GM19025 (cell line): Measurements from ENCODE around the gene APOL1.

ENCODE experiments used
- ATAC-seq: cut with Tn5 transposase; IDR thresholded peaks from one replicate; pipeline ENCODE4 v1.9.1; 2021; ENCODE audit warnings: mild to moderate bottlenecking, low read depth, moderate library complexity; ENCODE audit not compliant: unreplicated experiment

Gene APOL1

DNA sequence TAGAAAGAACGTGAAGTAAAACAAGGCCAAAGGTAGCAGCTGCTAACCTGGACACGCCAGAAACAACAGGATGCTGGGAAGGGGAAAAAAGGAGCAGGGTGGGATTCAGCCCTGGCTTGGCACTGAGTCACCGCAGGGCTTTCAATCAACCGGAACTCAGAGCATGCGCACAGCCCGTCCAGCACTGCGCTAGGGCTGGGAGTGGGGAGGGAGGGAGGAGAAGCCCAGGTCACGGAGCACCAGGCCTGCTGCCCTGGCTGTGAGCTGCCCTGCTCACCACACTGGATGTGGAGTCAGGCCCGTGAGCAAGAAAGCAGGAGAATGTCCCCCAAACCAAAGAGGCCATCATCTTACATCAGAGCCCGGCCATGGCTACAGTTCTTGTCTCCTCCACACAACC, 51.5 kb downstream of the APOL1 start:
- no peak for ATAC-seq

DNA sequence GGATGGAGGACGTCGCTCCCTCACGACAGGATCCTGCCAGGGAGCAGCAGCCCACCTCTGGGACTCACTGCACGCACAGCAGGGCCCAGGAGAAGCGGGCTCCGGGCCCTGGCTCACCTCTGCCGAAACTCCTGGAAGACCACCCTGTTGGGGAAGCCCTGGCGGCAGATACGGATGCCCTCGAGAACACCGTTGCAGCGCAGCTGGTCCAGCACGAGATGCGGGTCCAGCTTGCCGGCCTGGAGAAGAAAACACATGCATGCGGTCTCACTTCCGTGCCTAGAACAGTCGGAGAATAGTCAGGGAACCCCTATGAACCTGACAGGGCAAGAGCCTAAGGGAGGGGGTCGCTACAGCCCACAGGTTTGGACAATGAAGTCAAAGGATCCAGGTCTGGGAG, 52.9 kb downstream of the APOL1 start:
- no peak for ATAC-seq

DNA sequence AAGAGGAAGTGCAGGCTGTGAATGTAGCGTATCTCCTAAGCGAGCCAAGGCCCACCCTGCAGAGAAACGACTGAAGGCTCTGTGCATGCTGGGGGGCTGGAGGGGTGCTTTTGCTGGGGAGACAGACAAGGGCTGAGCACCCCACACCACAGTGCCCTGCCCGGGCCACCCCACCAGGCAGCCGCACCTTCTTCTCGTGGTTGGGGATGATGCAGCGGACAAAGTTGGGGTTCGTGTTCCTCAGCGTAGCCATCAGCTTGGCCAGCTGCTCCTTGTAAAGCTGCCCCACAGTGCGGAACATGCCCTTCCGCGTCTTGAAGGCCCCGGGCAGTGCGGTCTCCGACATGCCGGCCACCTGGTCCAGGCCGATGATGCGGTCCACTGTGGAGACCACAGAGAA, 53.3 kb downstream of the APOL1 start:
- ATAC-seq = no peak

DNA sequence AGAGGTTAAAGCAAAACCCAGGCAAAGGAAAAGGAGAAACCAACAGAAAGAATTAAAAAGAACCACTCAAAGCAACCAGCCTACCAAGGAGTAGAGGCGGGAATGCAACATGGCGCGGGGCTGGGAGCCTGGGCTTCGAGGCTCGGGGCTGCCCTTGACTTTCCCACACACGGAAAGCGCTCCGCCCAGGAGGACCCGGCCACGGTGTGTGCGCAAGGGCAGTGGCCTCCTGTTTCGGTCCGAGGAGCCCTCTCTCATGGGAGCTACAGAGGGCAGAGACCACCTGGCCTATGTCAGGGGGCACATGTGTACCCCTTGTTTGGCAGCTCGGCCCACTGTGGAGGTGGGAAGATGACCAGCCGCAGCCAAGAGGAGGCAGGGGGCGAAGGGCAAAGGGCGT, 55.9 kb downstream of the APOL1 start:
- no peak for ATAC-seq

DNA sequence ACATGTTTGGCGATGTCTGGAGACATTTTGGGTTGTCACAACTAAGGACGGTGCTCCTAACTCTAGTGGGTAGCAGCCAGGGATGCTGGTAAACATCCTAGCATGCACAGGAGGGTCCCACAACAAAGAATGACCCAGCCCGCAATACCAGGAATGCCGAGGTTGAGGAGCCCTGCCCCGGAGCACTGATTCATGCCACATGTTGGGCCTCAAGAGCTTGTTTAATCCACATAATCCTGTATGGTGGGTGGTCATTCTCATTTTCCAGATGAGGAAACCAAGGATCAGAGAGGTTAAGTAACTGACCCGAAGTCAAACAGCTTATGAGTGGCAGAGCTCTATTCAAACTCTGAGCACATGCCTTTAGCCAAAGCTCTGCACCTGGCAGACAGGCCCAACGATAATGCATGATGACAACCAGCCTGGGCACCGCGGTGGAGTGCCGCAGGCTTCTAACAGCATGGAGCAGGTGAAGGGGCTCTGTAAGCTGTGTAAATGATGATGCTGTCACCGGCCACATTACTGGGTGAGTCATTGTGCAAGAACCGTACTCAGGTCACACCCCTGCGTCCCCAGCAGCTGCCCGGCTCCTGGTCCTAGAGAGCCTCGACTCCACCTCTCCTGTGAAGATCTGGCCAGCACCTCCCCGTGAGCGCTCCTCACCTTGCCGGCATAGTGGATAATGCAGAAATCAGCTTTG, 58.6 kb downstream of the APOL1 start:
- no peak for ATAC-seq

DNA sequence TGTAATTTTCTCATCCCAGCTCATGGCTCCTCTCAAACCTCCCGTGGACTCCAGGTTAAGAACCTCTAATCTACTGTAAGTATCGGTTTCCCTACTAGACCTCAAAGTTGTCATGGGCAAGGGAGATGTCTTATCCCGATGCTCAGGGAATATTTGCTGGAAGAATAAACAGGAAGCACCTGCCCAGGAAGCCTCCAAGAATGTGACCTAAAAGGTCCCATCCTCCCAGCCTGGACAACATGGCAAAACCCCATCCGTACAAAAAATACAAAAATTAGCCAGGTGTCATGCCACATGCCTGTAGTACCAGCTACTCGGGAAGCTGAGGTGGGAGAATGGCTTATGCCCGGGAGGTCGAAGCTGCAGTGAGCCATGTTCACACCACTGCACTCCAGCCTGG, 62.4 kb downstream of the APOL1 start:
- ATAC-seq = no peak

DNA sequence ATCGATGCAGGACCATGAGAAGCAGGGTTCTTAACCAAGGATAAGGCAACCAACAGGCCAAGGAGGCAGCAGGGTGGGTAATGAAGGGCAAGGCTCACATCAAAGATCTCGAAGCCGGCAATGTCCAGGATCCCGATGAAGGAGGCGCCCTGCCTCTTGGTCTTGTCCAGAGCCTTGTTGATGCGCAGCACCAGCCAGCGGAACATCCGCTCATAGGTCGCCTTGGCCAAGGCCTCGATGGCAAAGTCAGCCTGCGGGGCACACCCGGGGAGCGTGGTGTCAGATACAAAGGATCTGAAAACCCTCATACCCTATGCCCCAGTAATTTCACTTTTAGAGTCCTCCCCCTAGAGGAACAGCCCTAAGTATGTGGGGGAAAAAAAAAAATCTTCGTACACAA, 63.5 kb downstream of the APOL1 start:
- no peak for ATAC-seq
